SHP77 treated with DMSO at 0.1 percent for 48 hours (cell line): ENCODE data around the gene EXD3.
"Not testable (repeated sequence)": the region's sequence is repeated elsewhere in the genome, so short reads cannot be mapped to it uniquely, and the experiment has no call there.

Source experiments
- DNase-seq: peaks from one replicate; lab custom pipeline; 2025; lab: John Stamatoyannopoulos, UW

The EXD3 gene

GRCh38 chr9:137272241-137273094, 150.5 kb downstream of the EXD3 start:
- DNase-seq: no peak

DNA sequence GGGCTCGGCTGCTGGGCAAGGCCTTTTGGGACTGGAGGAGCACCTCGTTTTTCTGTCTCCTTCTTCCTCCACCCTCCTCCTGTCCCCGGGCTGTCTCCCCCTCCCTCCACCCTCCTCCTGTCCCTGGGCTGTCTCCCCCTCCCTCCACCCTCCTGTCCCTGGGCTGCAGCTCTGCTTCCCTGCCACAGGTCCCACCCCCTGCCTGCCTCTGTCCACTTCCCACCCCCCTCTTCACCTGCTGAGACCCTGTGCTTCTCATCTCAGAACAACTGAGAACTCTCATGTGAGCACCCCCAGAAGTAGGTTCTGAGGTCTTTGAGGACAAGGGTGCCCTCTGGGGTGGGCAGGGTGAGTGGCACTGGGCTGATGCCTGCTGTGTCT, 151.3 kb downstream of the EXD3 start:
- no peak for DNase-seq

DNA sequence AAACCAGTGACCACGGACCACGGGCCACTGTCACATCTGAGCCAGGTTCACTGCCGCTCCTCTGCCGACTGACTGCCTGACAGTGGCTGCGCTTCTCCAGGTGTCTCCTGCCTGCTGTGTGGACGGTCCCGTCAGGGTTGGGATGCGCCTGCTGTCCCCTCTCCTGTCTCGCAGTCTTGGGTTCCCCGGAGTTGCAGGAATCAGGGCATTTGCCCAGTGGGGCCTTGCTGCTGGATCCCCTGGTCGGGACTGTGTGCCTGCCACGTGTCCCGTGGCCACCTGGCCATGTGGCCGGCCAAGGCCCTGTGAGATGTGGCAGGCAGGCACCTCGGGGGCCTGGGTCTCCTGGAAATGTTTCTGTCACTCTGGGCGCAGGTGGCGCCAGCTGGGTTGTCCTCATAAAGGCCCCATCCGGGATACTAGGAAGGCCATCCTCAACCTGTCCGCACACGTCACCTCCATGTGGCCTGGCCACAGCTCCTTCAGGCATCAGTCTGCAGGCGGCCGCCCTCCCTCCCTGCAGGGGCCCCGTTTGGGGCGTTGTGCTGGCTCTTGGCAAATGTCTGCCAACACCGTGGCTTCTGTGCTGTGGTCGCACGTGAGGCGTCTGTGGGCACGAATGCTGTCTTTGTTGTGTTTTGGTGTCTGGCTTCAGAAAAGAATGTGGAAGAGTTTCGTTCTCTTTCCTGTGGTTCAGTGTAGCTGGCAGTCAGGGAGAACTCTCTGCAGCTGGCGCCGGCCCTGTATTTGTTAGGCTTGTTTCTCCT, 151.8 kb downstream of the EXD3 start:
- no peak for DNase-seq

DNA sequence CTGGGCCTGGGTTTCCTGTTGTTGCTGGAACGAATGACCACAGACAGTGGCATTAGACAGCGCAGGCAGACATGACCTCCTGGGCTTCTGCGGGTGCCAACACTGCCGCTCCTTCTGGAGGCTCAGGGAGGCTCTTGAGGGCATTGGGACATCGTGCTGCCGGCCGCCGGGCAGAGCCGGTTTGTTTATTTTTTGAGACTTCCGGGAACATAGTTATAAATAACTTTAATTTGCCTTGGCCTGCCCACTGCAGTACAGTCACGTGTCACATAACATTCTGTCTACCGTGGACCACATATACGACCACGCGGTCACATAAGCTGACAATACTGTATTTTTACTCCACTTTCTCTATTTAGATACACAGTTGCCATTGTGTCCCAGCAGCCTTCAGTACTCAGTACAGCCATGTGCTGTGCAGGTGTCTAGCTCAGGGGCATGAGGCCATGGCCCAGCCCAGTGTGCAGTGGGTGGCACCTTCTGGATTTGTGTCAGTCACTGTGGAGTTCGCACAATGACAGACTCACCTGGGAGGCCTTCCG, 153.7 kb downstream of the EXD3 start:
- peak; percentile 45 for DNase-seq

DNA sequence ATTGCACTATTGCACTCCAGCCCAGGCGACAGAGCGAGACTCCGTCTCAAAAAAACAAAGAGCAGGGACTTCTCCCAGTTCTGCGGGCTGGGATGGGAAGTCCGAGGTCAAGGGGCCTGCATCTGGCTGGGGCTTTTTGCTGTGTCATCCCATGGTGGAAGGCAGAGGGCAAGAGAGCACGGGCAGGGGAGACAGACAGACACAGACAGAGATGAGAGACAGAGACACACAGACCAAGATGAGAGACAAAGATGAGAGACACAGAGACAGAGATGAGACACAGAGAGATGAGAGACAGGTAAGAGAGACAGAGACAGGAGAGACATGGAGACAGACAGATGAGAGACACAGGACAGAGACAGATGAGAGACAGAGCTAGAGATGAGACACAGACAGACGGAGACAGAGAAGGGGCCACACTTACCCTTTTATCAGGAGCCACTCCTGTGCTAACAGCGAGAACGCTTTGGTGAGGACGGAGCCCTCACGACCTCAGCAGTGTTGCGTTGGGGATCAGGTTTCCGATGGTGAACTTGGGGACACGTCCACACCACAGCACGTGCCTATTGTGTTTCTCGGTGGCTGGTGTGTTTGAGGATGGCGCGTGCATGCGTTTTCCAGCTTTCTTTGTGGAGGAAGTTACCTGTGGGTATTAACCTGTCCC, 154.3 kb downstream of the EXD3 start:
- no peak for DNase-seq

GRCh38 chr9:137267933-137268355, 155.0 kb downstream of the EXD3 start:
- no peak for DNase-seq

DNA sequence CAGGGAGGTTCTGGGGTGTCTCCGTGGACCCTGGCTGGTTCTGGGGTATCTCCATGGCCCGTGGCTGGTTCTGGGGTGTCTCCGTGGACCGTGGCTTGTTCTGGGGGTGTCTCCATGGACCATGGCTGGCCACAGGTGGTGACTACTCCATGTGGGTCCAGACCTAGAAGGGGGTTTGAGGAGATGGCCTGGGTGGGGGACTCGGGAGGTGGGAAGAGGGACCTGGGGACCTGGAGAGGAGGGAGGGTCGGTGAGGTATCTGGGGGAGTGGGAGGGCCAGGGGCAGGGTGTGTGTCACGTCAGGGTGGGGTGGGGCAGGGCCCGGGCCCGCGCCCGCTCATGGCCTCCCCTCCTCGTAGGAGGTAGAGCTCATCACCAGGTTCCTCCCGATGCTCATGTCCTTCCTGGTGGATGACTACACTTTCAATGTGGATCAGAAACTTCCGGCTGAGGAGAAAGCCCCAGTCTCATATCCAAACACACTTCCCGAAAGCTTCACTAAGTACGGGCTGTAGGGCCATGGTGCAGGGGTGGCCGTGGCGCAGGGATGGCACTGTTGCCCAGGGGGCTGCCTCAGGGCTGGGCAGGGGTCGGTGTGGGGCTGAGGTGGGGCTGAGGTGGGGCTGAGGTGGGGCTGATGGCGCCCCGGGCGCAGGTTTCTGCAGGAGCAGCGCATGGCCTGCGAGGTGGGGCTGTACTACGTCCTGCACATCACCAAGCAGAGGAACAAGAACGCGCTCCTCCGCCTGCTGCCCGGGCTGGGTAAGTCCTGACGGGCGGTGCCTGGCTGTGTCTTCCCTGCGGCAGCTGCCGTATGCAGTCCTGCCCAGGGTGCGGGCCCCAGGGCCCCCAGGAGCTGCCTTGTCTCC, 156.1 kb downstream of the EXD3 start:
- no peak for DNase-seq

- DNase-seq: no peak
Observed at GRCh38 chr9:137266162-137266527, 156.8 kb downstream of the EXD3 start.

GRCh38 chr9:137265496-137266161, 157.3 kb downstream of the EXD3 start:
- DNase-seq: no peak

DNA sequence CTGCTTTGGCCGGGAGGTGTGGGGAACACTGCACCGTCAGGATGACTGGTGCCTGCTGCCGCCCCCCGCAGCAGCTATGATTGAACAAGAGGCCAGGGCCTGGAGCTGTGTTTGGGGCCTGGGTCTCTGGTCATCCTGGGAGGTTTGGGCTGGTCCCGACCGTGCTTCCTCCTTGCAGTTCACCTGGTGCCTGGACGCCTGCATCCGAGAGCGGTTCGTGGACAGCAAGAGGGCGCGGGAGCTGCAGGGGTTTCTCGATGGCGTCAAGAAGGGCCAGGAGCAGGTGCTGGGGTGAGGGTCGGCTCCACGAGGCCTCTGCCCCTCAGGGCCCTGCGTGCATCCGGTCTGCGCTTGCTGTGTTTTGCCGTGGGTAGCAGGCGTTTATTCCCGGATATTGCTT, 158.9 kb downstream of the EXD3 start:
- no peak for DNase-seq

- DNase-seq: no peak
Observed at GRCh38 chr9:137263506-137263905, 159.5 kb downstream of the EXD3 start.

DNA sequence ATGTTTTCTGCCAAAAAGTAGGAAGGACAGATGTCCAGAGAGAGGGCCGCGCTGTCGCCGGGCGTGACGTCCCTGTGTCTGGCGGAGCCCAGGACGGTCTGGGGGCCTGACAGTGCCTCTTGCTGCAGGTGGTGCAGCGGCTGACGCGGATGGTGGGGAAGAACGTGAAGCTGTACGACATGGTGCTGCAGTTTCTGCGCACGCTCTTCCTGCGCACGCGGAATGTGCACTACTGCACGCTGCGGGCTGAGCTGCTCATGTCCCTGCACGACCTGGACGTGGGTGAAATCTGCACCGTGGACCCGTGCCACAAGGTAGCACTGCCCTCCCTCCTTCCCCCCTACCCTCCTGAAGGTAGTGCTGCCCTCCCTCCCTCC, 160.1 kb downstream of the EXD3 start:
- DNase-seq: no peak

GRCh38 chr9:137262173-137262908, 160.6 kb downstream of the EXD3 start:
- DNase-seq: not testable (repeated sequence)
